Activated effector memory CD4-positive, alpha-beta T cell treated with anti-CD3 and anti-CD28 coated beads, Interleukin-2, amount 50 U/mL, for 16 hours (primary cell): ENCODE data around the gene CCDC194.
A peak's percentile ranks its signal among the peaks of the same experiment; 100 is the strongest.
"Not testable (repeated sequence)": the region's sequence is repeated elsewhere in the genome, so short reads cannot be mapped to it uniquely, and the experiment has no call there.

Source experiments
- DNase-seq: peaks from one replicate; pipeline ENCODE4 v3.0.0-alpha.2; 2020

CCDC194 gene

DNA sequence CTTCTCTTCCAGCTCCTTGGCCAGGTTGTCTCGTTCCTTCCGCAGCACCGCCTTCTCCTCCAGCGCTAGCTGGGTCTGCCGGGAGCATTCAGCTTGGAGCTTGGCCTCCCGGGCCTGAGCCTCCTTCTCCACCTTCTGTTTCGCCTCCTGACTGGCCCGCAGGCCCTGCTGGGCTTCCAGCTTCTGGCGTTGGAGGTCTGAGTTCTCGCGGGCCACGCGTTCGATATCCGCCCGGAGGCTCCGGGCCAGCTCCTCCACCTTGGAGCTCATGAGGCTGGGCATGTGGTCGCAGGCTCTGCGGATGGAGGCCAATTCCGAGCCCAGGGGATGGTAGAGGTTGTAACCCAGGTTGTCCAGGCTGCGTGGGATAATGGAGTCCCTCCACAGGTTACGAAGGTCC, 28.6 kb downstream of the CCDC194 start:
- no peak for DNase-seq

DNA sequence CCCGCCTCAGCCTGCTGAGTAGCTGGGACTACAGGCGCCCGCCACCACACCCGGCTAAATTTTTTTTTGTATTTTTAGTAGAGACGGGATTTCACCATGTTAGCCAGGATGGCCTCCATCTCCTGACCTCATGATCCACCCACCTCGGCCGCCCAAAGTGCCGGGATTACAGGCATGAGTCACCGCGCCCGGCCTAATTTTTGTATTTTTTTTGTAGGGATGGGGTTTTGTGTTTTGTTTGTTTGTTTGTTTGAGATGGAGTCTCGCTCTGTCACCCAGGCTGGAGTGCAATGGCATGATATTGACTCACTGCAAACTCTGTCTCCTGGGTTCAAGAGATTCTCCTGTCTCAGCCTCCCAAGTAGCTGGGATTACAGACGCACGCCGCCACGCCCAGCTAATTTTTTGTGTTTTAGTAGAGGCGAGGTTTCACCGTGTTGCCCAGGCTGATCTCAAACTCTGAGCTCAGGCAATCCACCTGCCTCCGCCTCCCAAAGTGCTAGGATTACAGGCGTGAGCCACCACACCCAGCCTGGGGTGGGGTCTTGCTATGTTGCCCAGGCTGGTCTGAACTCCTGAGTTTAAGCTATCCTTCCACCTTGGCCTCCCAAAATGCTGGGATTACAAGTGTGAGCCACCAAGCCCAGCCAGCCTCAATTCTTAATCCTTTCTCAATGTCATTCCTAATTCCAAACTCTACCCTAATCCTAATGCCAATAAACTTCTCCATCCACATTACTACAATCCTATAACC, 30.0 kb downstream of the CCDC194 start:
- not testable (repeated sequence) for DNase-seq

DNA sequence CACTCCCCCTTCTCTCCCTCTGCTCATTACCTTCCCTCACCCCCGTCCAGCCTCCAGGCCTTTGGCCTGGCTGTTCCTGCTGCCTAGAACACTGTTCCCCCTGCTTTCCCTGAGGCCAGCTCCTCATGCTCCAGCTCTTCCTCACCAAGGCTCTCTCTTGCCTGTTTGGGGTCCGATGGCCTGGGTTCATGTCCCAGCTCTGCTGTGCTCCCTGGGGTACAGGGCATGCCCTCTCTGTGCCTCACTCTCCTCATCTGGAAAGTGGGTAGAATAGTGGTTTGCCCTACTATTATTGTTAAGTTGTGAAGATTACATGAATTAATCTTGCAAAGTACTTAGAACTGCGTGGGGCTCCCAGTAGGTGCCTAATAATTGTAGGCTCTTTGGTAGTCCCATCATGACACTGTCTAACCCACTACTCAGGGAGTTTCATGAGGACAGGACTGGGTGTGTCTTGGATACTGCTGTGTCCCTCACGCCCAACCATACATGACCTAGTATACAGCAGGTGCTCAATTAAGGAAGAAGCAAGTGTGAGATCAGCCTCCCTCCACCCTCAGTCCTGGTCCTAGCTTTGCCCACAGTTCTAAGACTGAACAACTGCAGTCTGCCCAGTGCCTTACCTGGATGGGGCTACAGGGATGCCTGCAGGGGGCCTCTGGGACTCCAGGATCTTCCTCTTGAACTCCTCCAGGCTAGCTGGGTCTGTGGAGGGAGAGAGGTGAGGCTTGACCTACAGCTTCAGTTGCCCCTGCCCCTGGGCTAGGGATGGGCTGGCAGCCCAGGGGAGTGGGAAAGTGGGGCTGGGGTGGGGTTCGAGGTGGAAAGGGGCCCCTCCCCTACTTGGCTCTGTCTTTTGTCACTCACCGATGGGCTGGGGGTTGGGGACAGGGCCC, 33.8 kb downstream of the CCDC194 start:
- DNase-seq, result no peak

DNA sequence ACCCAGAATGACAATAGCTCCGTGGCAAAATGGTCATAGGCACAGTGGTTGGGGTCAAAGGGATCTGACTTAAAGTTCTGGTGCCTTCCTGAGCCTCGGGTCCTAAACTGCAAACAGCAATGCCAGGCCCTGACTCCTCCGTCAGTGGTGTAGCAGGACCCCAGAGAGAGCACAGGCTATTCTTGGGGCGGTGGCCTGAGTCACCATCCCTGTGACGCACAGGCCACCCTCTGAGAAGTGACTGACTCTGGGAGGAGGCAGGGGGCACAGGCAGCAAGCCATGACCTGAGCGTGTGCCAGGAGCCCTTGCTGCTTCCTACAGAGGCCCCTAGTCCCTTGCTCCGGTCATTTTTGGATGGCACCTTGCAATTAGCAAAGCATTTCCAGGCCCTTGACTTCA, 35.6 kb downstream of the CCDC194 start:
- DNase-seq, result no peak

DNA sequence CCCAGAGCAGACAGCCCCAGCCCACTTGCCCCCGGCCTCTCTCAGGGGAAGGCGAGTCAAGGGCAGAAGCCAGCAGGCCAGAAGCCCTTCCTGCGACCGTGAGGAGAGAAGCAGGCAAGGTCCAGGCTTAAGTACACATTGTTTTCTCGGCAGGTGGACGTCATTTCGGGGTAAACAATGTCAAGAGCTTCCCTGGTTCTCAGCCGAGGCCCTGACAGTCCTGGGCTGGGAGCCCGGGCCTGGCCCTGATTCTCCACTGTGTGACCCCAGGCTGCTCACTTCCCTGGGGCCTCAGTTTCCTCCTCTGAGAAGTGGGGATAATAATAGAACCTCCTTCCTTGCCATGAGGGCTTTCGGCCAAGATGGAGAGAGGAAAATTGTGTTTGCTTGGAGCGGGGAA, 36.3 kb downstream of the CCDC194 start:
- no peak for DNase-seq

DNA sequence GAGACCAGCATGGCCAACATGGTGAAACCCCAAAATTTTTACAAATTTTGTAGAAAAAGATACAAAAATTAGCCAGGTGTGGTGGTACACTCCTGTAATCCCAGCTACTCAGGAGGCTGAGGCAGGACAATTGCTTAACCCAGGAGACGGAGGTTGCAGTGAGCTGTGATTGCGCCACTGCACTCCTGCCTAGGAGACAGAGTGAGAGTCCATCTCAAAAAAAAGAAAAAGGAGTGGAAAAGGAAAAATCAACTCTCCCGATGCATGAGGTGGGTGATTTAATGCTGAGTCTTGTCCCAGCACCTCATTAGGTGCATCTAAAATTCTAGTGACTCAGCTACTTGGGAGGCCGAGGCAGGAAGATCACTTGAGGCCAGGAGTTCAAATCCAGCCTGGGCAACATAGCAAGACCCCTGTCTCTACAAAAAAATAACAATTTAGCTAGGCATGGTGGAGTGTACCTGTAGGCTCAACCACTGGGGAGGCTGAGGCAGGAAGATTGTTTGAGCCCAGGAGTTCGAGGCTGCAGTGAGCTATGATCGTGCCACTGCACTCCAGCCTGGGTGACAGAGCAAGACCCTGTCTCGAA, 36.8 kb downstream of the CCDC194 start:
- no peak for DNase-seq

DNA sequence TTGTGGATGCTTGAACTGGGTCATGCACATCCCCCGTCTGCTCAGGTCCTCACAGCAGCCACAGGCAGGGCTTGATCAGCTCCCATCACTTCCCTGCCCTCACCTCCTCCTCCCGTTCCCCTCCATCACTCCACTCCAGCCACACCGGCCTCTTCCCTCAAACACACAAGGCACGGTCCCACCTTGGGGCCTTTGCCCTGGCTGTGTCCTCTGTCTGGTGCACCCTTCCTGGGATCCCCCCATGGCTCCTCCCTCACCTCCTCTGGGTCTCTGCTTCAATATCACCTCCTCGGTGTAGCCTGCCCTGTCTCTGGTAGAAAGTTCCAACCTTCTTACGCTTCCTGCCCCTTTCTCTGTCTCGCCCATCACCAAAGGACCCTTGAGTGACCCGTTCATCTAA, 40.6 kb downstream of the CCDC194 start:
- no peak for DNase-seq

DNA sequence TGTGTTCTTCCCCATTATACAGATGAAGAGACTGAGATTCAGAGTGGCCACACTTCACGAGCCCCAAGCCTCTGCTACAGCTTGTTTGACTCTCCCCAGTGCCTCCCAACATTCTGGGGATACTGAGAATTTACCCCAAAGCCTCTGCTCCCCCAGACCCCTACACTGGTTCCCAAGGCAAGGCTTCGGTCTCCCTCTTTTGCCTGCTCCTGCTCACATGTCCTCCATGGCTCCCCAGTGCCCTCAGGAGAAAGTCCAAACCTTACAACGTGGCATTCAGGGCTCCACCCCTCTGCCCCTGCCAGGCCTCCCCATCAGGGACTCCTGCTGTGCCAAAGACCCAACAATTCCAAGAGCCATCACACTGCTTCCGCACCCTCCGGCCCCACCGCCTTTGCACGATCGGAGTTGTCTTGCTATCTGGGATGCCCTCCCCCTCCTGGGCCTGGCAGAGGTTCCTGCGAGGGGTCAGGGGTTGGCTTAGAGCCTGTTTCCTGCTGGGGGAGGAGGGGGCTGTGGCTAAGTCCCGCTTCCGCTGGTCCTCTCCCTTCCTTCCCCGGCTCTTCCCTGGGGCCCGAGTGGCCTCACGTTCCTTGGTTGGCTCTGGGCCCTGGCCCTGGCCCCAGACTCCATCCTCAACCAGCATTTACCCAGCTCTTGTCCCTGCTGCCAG, 41.3 kb downstream of the CCDC194 start:
- DNase-seq, result no peak

DNA sequence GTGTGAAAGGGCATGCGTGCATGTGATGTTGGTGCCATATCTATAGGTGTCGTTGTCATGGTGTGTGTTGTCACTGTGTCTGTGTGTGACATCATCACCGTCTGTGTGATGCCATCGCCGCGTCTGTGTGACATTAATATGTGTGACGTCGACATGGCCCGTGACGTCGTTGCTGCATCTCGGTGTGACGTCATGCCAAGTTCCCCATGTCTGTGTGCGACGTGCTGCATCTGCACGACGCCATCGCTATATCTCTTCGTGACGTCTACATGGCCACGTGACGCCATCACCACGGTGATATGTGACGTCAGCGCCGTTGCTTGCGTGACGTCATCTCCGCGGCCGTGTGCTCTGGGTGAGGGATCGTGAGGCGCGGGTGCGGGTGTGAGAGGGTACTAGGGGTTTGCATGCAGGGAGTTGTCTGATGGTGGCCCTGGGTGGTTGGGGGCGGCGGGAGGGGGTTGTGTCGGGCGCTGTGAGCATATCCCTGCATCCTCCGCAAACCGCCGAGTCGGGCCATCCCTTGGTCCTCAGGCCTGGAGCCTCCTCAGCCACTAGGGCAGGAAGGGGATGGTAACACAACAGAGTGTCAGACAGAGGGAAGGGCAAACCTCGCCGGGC, 42.1 kb downstream of the CCDC194 start:
- DNase-seq, result no peak

DNA sequence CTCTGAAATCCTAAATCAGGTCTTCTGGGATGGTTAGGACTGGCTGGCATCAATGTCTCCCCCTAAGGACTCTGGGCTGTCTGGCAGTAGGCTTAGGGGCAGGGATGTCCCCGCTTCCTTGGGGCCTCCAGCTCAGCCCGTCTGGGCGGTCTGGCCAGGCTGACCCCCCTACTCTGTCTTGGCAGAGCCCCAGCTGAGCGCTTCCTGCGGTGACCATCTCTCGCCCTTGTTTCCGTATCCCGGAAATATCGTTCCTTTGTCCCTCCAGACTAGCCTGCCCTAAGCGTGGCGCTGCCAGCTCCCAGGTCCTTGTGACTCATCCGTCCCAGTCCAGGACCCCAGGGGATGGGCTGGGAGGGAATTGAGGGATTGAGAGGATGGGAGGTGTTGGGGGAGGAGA, 45.3 kb downstream of the CCDC194 start:
- DNase-seq, result no peak

DNA sequence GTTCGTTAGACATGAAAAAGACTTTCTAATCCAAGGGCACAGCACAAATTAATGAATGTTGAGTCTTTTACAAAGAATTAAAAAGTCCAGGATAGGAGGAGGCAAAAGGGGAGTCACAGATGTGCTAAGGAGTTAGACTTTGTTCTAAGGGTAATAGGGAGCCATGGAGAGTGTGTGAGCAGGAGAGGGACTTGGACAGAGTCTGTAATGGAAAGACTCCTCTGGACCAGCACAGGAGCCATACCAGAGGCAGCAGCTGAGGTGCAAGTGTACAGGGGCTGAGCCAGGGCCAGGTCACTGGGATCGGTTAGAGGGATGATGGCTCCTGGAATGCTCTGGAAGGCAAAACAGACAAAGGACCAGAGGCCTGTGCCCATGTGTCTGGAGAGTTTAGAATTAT, 46.1 kb downstream of the CCDC194 start:
- no peak for DNase-seq

DNA sequence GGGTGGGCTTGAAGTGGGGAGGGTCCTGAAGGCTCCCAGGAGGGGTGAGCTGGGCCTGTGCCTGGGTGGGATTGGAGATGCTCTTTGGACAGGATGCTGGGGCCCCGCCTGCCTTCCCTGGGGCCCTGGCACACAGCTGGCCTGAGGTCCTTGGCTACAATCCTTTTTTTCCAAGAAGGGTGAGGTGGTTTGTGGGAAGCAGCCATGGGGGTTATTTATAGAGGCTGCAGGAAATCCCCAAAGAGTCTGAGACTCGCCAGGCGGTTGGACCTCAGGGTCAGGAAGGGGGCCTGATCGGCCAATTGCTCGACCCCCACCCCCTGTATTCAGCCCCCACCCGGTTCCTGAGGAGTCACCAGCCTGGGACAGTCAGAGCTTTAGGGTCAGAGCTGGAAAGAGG, 46.6 kb downstream of the CCDC194 start:
- DNase-seq, result no peak

DNA sequence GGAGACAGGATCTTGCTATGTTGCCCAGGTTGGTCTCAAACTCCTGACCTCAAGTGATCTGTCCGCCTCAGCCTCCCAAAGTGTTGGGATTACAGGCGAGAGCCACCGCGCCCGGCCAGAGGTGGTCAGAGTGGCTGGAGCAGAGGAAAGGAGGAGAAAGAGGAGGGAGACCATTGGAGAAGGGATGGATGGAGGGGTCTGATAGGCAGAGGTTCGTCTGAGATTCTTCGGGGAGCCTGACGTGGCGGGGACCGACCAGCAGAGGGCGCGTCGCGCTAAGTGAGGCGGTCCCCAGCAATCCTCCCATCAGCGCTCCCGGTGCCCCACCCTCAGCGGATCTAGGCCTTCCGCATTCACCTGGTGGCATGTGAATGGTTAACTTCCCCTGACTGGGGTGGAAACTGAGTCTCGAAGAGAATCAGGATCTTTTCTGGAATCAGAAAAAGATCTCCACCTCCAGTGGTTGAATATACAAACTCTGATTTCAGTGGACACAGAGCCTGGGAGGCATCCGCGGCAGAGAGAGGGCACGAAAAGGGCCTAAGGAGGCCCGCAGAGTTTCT, 47.8 kb downstream of the CCDC194 start:
- DNase-seq, result peak; percentile 92

DNA sequence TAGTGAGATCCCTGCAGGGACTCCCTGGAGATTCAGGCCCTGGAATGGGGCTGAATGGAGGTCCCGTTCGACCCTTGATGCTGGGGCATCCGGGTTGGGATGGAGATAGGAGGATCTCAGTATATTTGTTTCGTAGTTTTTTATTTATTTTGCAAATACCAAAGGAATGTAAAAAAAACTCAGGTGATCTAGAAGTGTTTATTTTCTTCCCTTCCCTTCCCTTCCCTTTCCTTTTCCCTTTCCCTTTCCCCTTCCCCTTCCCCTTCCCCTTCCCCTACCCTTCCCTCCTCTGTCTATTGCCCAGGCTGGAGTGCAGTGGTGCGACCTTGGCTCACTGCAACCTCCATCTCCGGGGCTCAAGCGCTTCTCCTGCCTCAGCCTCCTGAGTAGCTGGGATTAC, 52.2 kb downstream of the CCDC194 start:
- no peak for DNase-seq

DNA sequence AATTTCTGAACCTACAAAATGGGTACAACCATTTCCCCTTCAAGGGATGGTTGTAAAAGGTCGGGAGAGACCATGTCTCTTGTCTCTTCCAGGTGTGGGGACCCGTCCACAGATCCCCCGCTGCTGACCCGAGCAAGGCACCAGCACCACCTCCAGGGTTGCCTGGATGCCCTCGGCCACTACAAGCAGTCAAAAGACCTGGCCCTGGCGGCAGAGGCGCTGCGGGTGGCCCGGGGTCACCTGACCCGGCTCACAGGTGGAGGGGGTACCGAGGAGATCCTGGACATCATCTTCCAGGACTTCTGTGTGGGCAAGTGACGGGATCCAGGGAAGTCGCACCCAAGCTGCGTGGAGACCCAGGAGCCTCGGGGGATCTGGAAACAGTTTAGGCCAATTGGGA, 52.6 kb downstream of the CCDC194 start:
- DNase-seq, result no peak

DNA sequence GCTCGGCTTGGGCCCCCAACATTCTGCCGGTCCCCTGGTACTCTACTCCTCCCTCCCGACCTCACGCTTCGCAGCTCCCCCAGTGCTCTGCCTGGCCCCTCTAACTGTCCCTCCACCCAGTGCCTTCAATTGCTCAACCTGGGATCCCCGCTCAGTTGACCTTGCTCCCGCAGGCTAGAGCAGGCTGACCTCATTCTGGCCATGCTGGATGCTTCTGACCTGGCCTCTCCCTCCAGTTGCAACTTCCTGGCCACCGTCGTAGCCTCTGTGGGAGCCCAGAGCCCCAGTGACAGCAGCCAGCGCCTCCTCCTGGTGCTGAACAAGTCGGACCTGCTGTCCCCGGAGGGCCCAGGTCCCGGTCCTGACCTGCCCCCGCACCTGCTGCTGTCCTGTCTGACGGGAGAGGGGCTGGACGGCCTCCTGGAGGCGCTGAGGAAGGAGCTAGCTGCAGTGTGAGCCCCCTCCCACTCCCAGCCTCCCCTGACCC, 53.1 kb downstream of the CCDC194 start:
- no peak for DNase-seq
